AG09309 (cell line): ENCODE results near the gene MAP3K6.

ENCODE experiments used
- DNase-seq: peaks from one replicate; pipeline ENCODE4 v3.0.0-alpha.2; 2010; ENCODE audit warnings: low read depth
- H3K4me3 ChIP-seq: 2 replicates; pipeline ENCODE4 v1.5.1; 2011; ENCODE audit warnings: mild to moderate bottlenecking, low read depth, low read length, moderate library complexity; ENCODE audit not compliant: control insufficient read depth
- TF ChIP-seq, protein P1 (sequence below): IDR thresholded peaks from 2 replicates; pipeline ENCODE4 v1.5.1; 2011; ENCODE audit warnings: mild to moderate bottlenecking, low read depth, low read length, inconsistent platforms; ENCODE audit not compliant: insufficient read depth, control insufficient read depth; ENCODE audit errors: missing control alignments

Gene MAP3K6

GRCh38 chr1:27342391-27342777 is 24.4 kb downstream of the MAP3K6 start:
- no peak overlapping the region for H3K4me3 ChIP-seq
- TF ChIP-seq, protein P1, sequence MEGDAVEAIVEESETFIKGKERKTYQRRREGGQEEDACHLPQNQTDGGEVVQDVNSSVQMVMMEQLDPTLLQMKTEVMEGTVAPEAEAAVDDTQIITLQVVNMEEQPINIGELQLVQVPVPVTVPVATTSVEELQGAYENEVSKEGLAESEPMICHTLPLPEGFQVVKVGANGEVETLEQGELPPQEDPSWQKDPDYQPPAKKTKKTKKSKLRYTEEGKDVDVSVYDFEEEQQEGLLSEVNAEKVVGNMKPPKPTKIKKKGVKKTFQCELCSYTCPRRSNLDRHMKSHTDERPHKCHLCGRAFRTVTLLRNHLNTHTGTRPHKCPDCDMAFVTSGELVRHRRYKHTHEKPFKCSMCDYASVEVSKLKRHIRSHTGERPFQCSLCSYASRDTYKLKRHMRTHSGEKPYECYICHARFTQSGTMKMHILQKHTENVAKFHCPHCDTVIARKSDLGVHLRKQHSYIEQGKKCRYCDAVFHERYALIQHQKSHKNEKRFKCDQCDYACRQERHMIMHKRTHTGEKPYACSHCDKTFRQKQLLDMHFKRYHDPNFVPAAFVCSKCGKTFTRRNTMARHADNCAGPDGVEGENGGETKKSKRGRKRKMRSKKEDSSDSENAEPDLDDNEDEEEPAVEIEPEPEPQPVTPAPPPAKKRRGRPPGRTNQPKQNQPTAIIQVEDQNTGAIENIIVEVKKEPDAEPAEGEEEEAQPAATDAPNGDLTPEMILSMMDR: no peak
- no peak for DNase-seq

DNA sequence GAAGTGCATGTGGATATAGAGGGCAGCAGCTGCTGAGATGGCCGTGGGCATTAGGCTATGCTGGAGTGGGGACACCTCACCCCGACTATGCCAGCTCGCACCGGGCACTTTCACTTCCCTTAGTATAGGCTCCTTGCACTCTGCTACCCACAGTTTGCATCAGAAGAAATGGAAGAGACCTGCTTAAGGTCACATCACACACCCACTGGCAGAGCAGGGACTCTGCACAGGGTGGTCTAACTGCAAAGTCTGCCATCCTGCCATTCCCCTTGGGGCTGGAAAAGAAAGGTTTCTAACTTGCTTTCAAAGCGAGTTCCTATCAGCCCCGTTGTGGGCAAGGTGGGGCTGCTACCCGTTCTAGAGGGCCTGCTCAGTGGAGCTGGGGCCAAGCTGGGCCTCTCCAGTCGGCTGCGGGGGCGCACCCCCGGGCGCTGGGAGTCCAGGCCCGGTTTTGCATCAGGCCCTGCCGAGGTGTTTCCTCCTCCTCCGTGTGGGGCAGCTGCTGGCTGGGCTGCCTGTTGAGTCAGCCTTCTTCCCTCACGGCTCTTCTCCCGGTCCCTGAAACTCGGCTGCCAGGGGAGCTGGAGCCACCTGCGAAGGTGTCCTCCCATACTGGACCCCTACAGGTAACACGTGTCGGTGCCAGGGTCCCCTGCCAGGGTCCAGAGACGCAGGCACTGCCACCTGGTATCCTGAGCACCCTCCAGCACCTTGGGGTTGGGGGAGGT is 25.1 kb downstream of the MAP3K6 start, which contains the start of gene SYTL1:
Gene SYTL1 (plus strand): TSS at position 498 of the 728 bp plus-strand sequence. CDS start 3,313 bp downstream, outside the sequence.
- no peak within 1 kb of the TSS for H3K4me3 ChIP-seq
- TF ChIP-seq, protein P1: no peak
- no peak for DNase-seq

- DNase-seq: no peak
- TF ChIP-seq, protein P1: no peak
- no peak overlapping the region for H3K4me3 ChIP-seq
Observed at GRCh38 chr1:27339213-27339612, 27.5 kb downstream of the MAP3K6 start.

DNA sequence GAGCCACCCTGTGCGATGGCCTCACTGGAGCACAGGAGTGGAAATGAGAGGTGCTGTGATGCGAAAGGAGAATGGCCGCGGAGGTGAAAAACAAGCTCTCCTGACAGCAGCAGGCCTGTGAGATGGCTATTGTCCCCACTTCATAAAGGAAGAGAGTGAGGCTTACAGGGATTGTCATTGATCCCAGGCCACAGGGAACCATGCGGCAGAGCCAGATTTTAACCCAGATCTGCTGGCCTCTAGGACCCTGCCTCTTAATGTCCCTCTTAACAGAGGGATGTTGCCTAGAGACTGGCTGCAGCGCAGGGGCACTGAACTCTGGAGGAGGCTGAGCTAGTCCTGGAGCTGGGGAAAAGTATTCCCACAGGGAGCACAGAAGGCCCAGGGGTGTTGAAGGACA is 28.0 kb downstream of the MAP3K6 start:
- H3K4me3 ChIP-seq: no peak overlapping the region
- TF ChIP-seq, protein P1: no peak
- DNase-seq: no peak

DNA sequence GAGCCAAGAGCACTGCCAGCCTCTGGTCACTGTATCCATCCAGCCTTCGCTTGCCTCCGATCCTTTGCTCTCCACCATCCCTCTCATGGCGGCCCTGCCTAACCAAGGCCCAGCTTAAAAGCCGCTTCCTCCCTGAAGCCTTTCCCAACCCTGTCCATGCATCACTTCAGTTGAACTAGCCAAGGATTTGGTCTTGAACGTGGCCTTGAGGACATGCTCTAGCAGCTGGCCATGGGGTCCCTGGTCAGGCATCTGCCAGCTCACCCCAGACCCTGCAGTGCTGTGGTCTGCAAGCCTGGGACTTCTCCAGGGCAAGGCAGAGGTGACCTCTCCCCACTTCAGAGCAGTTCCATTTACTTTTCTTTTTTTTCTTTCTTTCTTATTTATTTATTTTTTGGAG is 30.0 kb downstream of the MAP3K6 start:
- no peak for DNase-seq
- TF ChIP-seq, protein P1: no peak
- H3K4me3 ChIP-seq: no peak overlapping the region

DNA sequence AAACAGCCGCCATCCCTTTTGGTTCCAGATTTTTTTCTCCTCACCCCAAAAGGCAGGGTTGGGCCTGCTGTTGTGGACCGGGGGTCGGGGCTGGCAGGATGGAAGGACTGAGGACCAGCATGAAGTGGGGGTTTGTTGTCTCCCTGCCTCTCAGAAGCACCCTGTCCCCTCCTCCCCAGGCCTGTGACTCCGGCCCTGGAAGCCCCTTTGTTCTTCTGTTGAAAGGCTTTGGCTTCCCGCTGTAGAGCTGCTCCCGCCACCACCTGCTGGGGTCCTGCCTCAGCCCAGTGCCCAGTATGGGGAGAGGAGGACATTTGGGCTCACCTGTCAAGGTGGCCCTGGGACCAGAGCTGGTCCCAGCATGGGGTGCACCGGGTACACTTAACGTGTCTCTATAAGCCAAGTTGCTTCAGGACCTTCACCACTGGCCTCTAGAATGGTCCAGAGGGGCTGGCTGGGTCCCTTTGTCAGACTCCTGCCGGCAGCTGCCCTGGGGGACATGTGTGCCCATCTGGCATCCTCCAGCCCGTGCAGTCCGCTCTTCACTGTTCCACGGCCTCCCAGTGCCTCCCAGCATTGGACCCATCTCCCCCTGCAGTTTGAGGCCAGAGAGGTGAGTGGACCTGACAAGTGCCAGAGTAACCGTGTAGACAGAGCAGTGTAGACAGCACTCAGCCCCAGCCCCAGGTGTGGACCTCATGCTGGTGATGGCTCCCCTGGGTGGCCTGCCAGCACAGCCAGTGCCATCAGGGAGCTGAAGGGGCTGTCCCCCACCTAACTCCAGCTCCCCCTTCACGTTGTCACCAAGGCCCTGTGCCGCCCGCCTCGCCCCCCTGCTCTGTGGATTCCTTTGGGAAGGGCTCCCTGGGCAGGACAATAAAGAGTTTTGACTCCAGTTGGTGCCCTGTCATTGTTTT is 31.0 kb downstream of the MAP3K6 start:
- H3K4me3 ChIP-seq: no peak overlapping the region
- TF ChIP-seq, protein P1: no peak
- no peak for DNase-seq
